Measurements from ENCODE around the gene EHMT1. TPM values are rescaled to one million over a fixed set of nuclear protein-coding genes. Genes with fewer than 3 reads are reported as not detected.

Gene EHMT1
- total and polyA plus RNA-seq, 2 of the 13 experiments (the other 11 are each of a cell fraction or from before 2014, with no cell fraction given), result 23.0 to 27.1 TPM

GRCh38 chr9:137670391-137671195 is 51.8 kb downstream of the EHMT1 start (continued):
- no peak for TF ChIP-seq SP2 (CRISPR knock-in tag; IDR thresholded peaks at IDR 0.05)
- TF ChIP-seq ZNF354B (CRISPR knock-in tag; IDR thresholded peaks at IDR 0.05), result no peak
- TF ChIP-seq ZNF839 (CRISPR knock-in tag; IDR thresholded peaks at IDR 0.05; ENCODE audit: borderline replicate concordance), result no peak
- no peak for TF ChIP-seq POGZ (CRISPR knock-in tag; IDR thresholded peaks at IDR 0.05)
- TF ChIP-seq PHF21A (CRISPR knock-in tag; IDR thresholded peaks at IDR 0.05), result peak; percentile 88
- TF ChIP-seq, protein P1, sequence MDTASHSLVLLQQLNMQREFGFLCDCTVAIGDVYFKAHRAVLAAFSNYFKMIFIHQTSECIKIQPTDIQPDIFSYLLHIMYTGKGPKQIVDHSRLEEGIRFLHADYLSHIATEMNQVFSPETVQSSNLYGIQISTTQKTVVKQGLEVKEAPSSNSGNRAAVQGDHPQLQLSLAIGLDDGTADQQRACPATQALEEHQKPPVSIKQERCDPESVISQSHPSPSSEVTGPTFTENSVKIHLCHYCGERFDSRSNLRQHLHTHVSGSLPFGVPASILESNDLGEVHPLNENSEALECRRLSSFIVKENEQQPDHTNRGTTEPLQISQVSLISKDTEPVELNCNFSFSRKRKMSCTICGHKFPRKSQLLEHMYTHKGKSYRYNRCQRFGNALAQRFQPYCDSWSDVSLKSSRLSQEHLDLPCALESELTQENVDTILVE (CRISPR knock-in tag; IDR thresholded peaks at IDR 0.05), result peak; percentile 55
- TF ChIP-seq PAF1 (CRISPR knock-in tag; IDR thresholded peaks at IDR 0.05), result no peak
- TF ChIP-seq ZNF607 (CRISPR knock-in tag; IDR thresholded peaks at IDR 0.05; ENCODE audit: borderline replicate concordance), result peak; percentile 62; the same call in 1 of the 2 replicates
- TF ChIP-seq EED (CRISPR knock-in tag; IDR thresholded peaks at IDR 0.05), result no peak
- peak; percentile 46; the same call in 1 of the 2 replicates for TF ChIP-seq PHF8 (CRISPR knock-in tag; IDR thresholded peaks at IDR 0.05)
- no peak for TF ChIP-seq NFIC (IDR thresholded peaks at IDR 0.05; ENCODE audit: low read length)
- TF ChIP-seq GABPB1 (CRISPR knock-in tag; IDR thresholded peaks at IDR 0.05), result peak; percentile 50
- TF ChIP-seq, protein P2, sequence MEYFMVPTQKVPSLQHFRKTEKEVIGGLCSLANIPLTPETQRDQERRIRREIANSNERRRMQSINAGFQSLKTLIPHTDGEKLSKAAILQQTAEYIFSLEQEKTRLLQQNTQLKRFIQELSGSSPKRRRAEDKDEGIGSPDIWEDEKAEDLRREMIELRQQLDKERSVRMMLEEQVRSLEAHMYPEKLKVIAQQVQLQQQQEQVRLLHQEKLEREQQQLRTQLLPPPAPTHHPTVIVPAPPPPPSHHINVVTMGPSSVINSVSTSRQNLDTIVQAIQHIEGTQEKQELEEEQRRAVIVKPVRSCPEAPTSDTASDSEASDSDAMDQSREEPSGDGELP (IDR thresholded peaks at IDR 0.05; ENCODE audit: borderline replicate concordance, low read depth), result peak; percentile 44; the same call in 1 of the 2 replicates
- no peak for TF ChIP-seq TAF15 (IDR thresholded peaks at IDR 0.05; ENCODE audit: low read depth, low read length, poor library complexity, severe bottlenecking)
- TF ChIP-seq ZNF501 (CRISPR knock-in tag; IDR thresholded peaks at IDR 0.05), result peak; percentile 55; the same call in 1 of the 2 replicates
- TF ChIP-seq ZNF616 (CRISPR knock-in tag; IDR thresholded peaks at IDR 0.05; ENCODE audit: low read depth), result no peak; the same call in 1 of the 2 replicates
- TF ChIP-seq NR3C1 (CRISPR knock-in tag; IDR thresholded peaks at IDR 0.05), result no peak
- no peak for TF ChIP-seq IRX3 (CRISPR knock-in tag; IDR thresholded peaks at IDR 0.05; ENCODE audit: borderline replicate concordance, low read depth)
- 0 out of 2 replicates have a peak, but pooled peaks have one; percentile 44 for TF ChIP-seq ZNF747 (CRISPR knock-in tag; IDR thresholded peaks at IDR 0.05; ENCODE audit: borderline replicate concordance)
- TF ChIP-seq ZBTB21 (CRISPR knock-in tag; IDR thresholded peaks at IDR 0.05), result no peak
- TF ChIP-seq ARHGAP35 (CRISPR knock-in tag; IDR thresholded peaks at IDR 0.05; ENCODE audit: borderline replicate concordance), result no peak; the same call in 1 of the 2 replicates
- no peak for TF ChIP-seq ZNF75D (CRISPR knock-in tag; IDR thresholded peaks at IDR 0.05; ENCODE audit: borderline replicate concordance)
- no peak for TF ChIP-seq ATAD3A (CRISPR knock-in tag; IDR thresholded peaks at IDR 0.05)
- no peak for TF ChIP-seq ELF1 (CRISPR knock-in tag; IDR thresholded peaks at IDR 0.05)
- TF ChIP-seq, protein P3, sequence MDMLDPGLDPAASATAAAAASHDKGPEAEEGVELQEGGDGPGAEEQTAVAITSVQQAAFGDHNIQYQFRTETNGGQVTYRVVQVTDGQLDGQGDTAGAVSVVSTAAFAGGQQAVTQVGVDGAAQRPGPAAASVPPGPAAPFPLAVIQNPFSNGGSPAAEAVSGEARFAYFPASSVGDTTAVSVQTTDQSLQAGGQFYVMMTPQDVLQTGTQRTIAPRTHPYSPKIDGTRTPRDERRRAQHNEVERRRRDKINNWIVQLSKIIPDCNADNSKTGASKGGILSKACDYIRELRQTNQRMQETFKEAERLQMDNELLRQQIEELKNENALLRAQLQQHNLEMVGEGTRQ (IDR thresholded peaks at IDR 0.05; ENCODE audit: low read depth, low read length), result peak; percentile 47; the same call in 1 of the 2 replicates
- TF ChIP-seq, protein P3 (CRISPR knock-in tag; IDR thresholded peaks at IDR 0.05; ENCODE audit: borderline replicate concordance), result peak; percentile 68; the same call in 1 of the 2 replicates

Measured in HepG2 (cell line).